K562 (cell line): ENCODE data around the gene HDAC5. TPM values are rescaled to one million over a fixed set of nuclear protein-coding genes. Genes with fewer than 3 reads are reported as not detected.

Experiments
- ARID3A ChIP-seq: IDR thresholded peaks from 2 replicates; pipeline ENCODE4 v1.6.1; 2012; ENCODE audit warnings: low read depth, low read length, improper control_type of control experiment, borderline replicate concordance
- CBFB ChIP-seq: sonication (generic); formaldehyde crosslinking; IDR thresholded peaks from 2 replicates; pipeline ENCODE4 v1.4.0; 2020; ENCODE audit warnings: mild to moderate bottlenecking, missing genetic modification reagents
- CCNT2 ChIP-seq: IDR thresholded peaks from 2 replicates; pipeline ENCODE4 v1.6.1; 2011; ENCODE audit warnings: borderline replicate concordance, low read depth, mild to moderate bottlenecking, moderate library complexity, mixed read lengths, low read length; ENCODE audit not compliant: insufficient read length; ENCODE audit errors: extremely low read depth
- CREB3 ChIP-seq: fragments of 450-650 bp; conservative IDR thresholded peaks from 2 replicates; pipeline ENCODE4 v1.6.1; 2016; ENCODE audit warnings: missing genetic modification characterization, low read depth, mild to moderate bottlenecking, missing compliant biosample characterization, moderate library complexity
- GTF2A2 ChIP-seq: IDR thresholded peaks from 2 replicates; pipeline ENCODE4 v1.6.1; 2016; ENCODE audit warnings: mild to moderate bottlenecking, missing genetic modification characterization, missing compliant biosample characterization
- HDAC3 ChIP-seq: fragments of 450-650 bp; IDR thresholded peaks from 2 replicates; pipeline ENCODE4 v1.6.1; 2018; ENCODE audit warnings: borderline replicate concordance, mild to moderate bottlenecking, moderate library complexity; ENCODE audit not compliant: partially characterized antibody
- KLF16 ChIP-seq: IDR thresholded peaks from 2 replicates; pipeline ENCODE4 v1.6.1; 2016; ENCODE audit warnings: antibody characterized with exemption
- L3MBTL2 ChIP-seq: fragments of 450-650 bp; IDR thresholded peaks from 2 replicates; pipeline ENCODE4 v1.6.1; 2016; ENCODE audit warnings: mild to moderate bottlenecking, moderate library complexity
- MAFF ChIP-seq: IDR thresholded peaks from 2 replicates; pipeline ENCODE4 v1.6.1; 2012; ENCODE audit warnings: low read length, improper control_type of control experiment
- MYNN ChIP-seq, 2 experiments: sonication (generic); formaldehyde crosslinking in 1 of 2; IDR thresholded peaks; 2 replicates each; pipeline versions ENCODE4 v1.5.0 to v1.6.1; 2016 to 2020; ENCODE audit warnings: antibody characterized with exemption in 1 of 2, missing genetic modification reagents in 1 of 2
- NR3C1 ChIP-seq: sonication (generic); formaldehyde crosslinking; IDR thresholded peaks from 2 replicates; pipeline ENCODE4 v1.8.1; 2022; ENCODE audit warnings: missing genetic modification reagents
- NR4A1 ChIP-seq, 2 experiments: fragments of 250-450 bp in 1 of 2; fragments of 450-650 bp in 1 of 2; sonication (Bioruptor Pico) in 1 of 2; IDR thresholded peaks; 2 replicates each; pipeline versions ENCODE4 v1.4.0 to v1.6.1; 2016 to 2020; ENCODE audit warnings: mild to moderate bottlenecking in 2 of 2, missing compliant biosample characterization in 1 of 2, missing genetic modification characterization in 1 of 2, moderate library complexity in 1 of 2
- PRMT5 ChIP-seq: sonication (generic); formaldehyde crosslinking; IDR thresholded peaks from 2 replicates; pipeline ENCODE4 v1.5.0; 2020; ENCODE audit warnings: missing genetic modification reagents
- PTBP1 ChIP-seq: fragments of 200-400 bp; formaldehyde crosslinking; IDR thresholded peaks from 2 replicates; pipeline ENCODE4 v1.6.1; 2017; ENCODE audit warnings: low read depth, low read length
- SMAD3 ChIP-seq: fragments of 450-650 bp; formaldehyde crosslinking; conservative IDR thresholded peaks from 2 replicates; pipeline ENCODE4 v1.4.0; 2020; ENCODE audit warnings: mild to moderate bottlenecking
- STAG1 ChIP-seq: sonication (generic); formaldehyde crosslinking; IDR thresholded peaks from 2 replicates; pipeline ENCODE4 v1.5.0; 2020; ENCODE audit warnings: missing genetic modification reagents, borderline replicate concordance
- THRA ChIP-seq: fragments of 450-650 bp; IDR thresholded peaks from 2 replicates; pipeline ENCODE4 v1.6.1; 2017; ENCODE audit warnings: mild to moderate bottlenecking, moderate library complexity
- UBTF ChIP-seq, 2 experiments: IDR thresholded peaks; 2 replicates each; pipeline ENCODE4 v1.6.1; 2012; ENCODE audit warnings: improper control_type of control experiment in 2 of 2, low read depth in 2 of 2, low read length in 2 of 2, borderline replicate concordance in 1 of 2
- ZC3H8 ChIP-seq: fragments of 450-650 bp; IDR thresholded peaks from 2 replicates; pipeline ENCODE4 v1.6.1; 2017
- ZNF239 ChIP-seq: fragments of 250-450 bp; sonication (Bioruptor Pico); IDR thresholded peaks from 2 replicates; pipeline ENCODE4 v1.4.0; 2020; ENCODE audit warnings: mild to moderate bottlenecking
- ZNF551 ChIP-seq: fragments of 250-450 bp; sonication (Bioruptor Pico); IDR thresholded peaks from 2 replicates; pipeline ENCODE4 v1.5.0; 2021; ENCODE audit warnings: mild to moderate bottlenecking, moderate library complexity
- ZNF589 ChIP-seq: fragments of 200-800 bp; sonication (Bioruptor generic); IDR thresholded peaks from 2 replicates; pipeline ENCODE4 v1.6.1; 2016; ENCODE audit warnings: low read depth, missing genetic modification characterization, missing compliant biosample characterization
- polyA plus RNA-seq, 8 experiments: library from polyadenylated mRNA; depleted of rRNA in 4 of 8; stranded (reverse) in 5 of 8; unstranded in 3 of 8; fragments of >200 nt; fragmentation: Nextera tagmentation in 2 of 8; fragmentation: Illumina TruSeq in 1 of 8; extraction: Ambion mirVana in 2 of 8; extraction: Trizol in 1 of 8; gene quantifications; 2 replicates each; pipeline versions ENCODE4 v1.2.1 to v1.2.3, GENCODE V29; 2011 to 2014; ENCODE audit warnings: inconsistent platforms in 1 of 8, missing spikeins in 1 of 8
- total RNA-seq, 7 experiments: library from RNA; depleted of rRNA in 6 of 7; stranded (reverse); fragments of >200 nt in 6 of 7; fragmentation: Illumina TruSeq in 2 of 7; extraction: Trizol in 2 of 7; gene quantifications; 2 replicates each; pipeline versions ENCODE4 v1.2.1 to v1.2.3, GENCODE V29; 2011 to 2021; ENCODE audit warnings: low replicate concordance in 1 of 7

The HDAC5 gene
- total and polyA plus RNA-seq, 9 of the 15 experiments (the other 6 are each of a cell fraction or from before 2014, with no cell fraction given): 0.45 to 26.2 (median 16.4) TPM

GRCh38 chr17:44137891-44138709 lies 14.7 kb upstream of the HDAC5 start (continued):
- TF ChIP-seq UBTF (IDR thresholded peaks at IDR 0.05; ENCODE audit: borderline replicate concordance in 1 of 2, low read depth in 2 of 2, low read length in 2 of 2) (no peak), ZC3H8 (no peak), CCNT2 (peak; percentile 33), ZNF589 (CRISPR knock-in tag) (no peak), CREB3 (no peak), STAG1 (CRISPR knock-in tag) (no peak), PTBP1 (no peak), NR4A1 (CRISPR knock-in tag; IDR thresholded peaks at IDR 0.05) (no peak), NR4A1 (tag; IDR thresholded peaks at IDR 0.05) (no peak), HDAC3 (peak; percentile 26), PRMT5 (CRISPR knock-in tag) (no peak), KLF16 (no peak), ZNF239 (CRISPR knock-in tag) (no peak), ZNF551 (CRISPR knock-in tag) (no peak), SMAD3 (CRISPR knock-in tag) (no peak), MYNN (IDR thresholded peaks at IDR 0.05) (peak; percentile 82), MYNN (CRISPR knock-in tag; IDR thresholded peaks at IDR 0.05) (no peak), GTF2A2 (no peak), L3MBTL2 (peak; percentile 79), MAFF (no peak), NR3C1 (CRISPR knock-in tag) (no peak), CBFB (CRISPR knock-in tag) (0 out of 2 replicates have a peak, but pooled peaks have one; percentile 27), ARID3A (no peak; the same call in 1 of the 2 replicates), THRA (no peak)
